KOPT-K1 (cell line): Measurements from ENCODE around the gene MYBPHL.
"Not testable (repeated sequence)": the region's sequence is repeated elsewhere in the genome, so short reads cannot be mapped to it uniquely, and the experiment has no call there.

ENCODE experiments used
- H3K27ac ChIP-seq: fragments of 200-600 bp; sonication (generic); 2 replicates; pipeline ENCODE4 v1.5.1; 2016; ENCODE audit warnings: antibody characterized with exemption, mild to moderate bottlenecking, low read depth, low read length; ENCODE audit not compliant: poor library complexity, severe bottlenecking
- H3K36me3 ChIP-seq: fragments of 200-600 bp; sonication (generic); 2 replicates; pipeline ENCODE4 v1.5.1; 2017; ENCODE audit warnings: antibody characterized with exemption, mild to moderate bottlenecking, low read length, moderate library complexity; ENCODE audit not compliant: insufficient read depth
- H3K9me3 ChIP-seq: fragments of 200-600 bp; sonication (generic); 2 replicates; pipeline ENCODE4 v1.5.1; 2017; ENCODE audit warnings: antibody characterized with exemption, low read length, mild to moderate bottlenecking; ENCODE audit not compliant: insufficient read depth, poor library complexity, severe bottlenecking

The MYBPHL gene

GRCh38 chr1:109315288-109315687, 8.5 kb upstream of the MYBPHL start:
- Histone ChIP-seq H3K27ac (no peak overlapping the region), H3K9me3 (no peaks in the 10 kb centered on the region), H3K36me3 (peaks cover 88% of the 10 kb centered on the region)

GRCh38 chr1:109314795-109315194, 8.0 kb upstream of the MYBPHL start:
- Histone ChIP-seq H3K36me3 (peaks cover 83% of the 10 kb centered on the region), H3K9me3 (no peaks in the 10 kb centered on the region), H3K27ac (no peak overlapping the region)

GRCh38 chr1:109312978-109313775, 6.4 kb upstream of the MYBPHL start:
- peaks cover 68% of the 10 kb centered on the region for H3K36me3 ChIP-seq
- H3K27ac ChIP-seq, result no peak overlapping the region
- no peaks in the 10 kb centered on the region for H3K9me3 ChIP-seq

GRCh38 chr1:109312246-109312645, 5.4 kb upstream of the MYBPHL start:
- Histone ChIP-seq H3K9me3 (no peaks in the 10 kb centered on the region), H3K27ac (no peak overlapping the region), H3K36me3 (peaks cover 59% of the 10 kb centered on the region)

GRCh38 chr1:109309347-109309746, 2.5 kb upstream of the MYBPHL start:
- no peak overlapping the region for H3K27ac ChIP-seq
- H3K9me3 ChIP-seq, result no peaks in the 10 kb centered on the region
- H3K36me3 ChIP-seq, result peaks cover 32% of the 10 kb centered on the region

- Histone ChIP-seq H3K9me3 (no peaks in the 10 kb centered on the region), H3K36me3 (peaks cover 16% of the 10 kb centered on the region), H3K27ac (no peak overlapping the region)
Measured at GRCh38 chr1:109307274-109308021, 637 bp upstream of the MYBPHL start.

- not testable (repeated sequence) for H3K9me3 ChIP-seq, H3K36me3 ChIP-seq, H3K27ac ChIP-seq
Measured at GRCh38 chr1:109305991-109306390, 820 bp downstream of the MYBPHL start.

GRCh38 chr1:109304226-109304920, 2.4 kb downstream of the MYBPHL start:
- H3K9me3 ChIP-seq, result no peaks in the 10 kb centered on the region
- no peak overlapping the region for H3K27ac ChIP-seq
- no peaks in the 10 kb centered on the region for H3K36me3 ChIP-seq

- Histone ChIP-seq H3K9me3 (no peaks in the 10 kb centered on the region), H3K36me3 (no peaks in the 10 kb centered on the region), H3K27ac (no peak overlapping the region)
Measured at GRCh38 chr1:109301874-109302273, 4.9 kb downstream of the MYBPHL start.

- Histone ChIP-seq H3K9me3 (no peaks in the 10 kb centered on the region), H3K36me3 (no peaks in the 10 kb centered on the region), H3K27ac (no peak overlapping the region)
Measured at GRCh38 chr1:109300650-109301151, 6.1 kb downstream of the MYBPHL start.

GRCh38 chr1:109299558-109300343, 7.1 kb downstream of the MYBPHL start:
- H3K36me3 ChIP-seq, result no peaks in the 10 kb centered on the region
- no peaks in the 10 kb centered on the region for H3K9me3 ChIP-seq
- H3K27ac ChIP-seq, result no peak overlapping the region

- H3K27ac ChIP-seq, result no peak overlapping the region
- no peaks in the 10 kb centered on the region for H3K9me3 ChIP-seq
- H3K36me3 ChIP-seq, result no peaks in the 10 kb centered on the region
Measured at GRCh38 chr1:109298666-109299557, 7.9 kb downstream of the MYBPHL start.

GRCh38 chr1:109296782-109297181, 10.0 kb downstream of the MYBPHL start:
- Histone ChIP-seq H3K9me3 (no peaks in the 10 kb centered on the region), H3K36me3 (no peaks in the 10 kb centered on the region), H3K27ac (no peak overlapping the region)
